ENCODE results near the gene RNU6-1.

RNU6-1 gene

GRCh38 chr15:67819636-67820035, 20.2 kb downstream of the RNU6-1 start:
- no peak for DNase-seq

GRCh38 chr15:67818464-67818863, 21.4 kb downstream of the RNU6-1 start:
- no peak for DNase-seq

GRCh38 chr15:67816668-67817067, 23.2 kb downstream of the RNU6-1 start:
- no peak for DNase-seq

- no peak for DNase-seq
Measured at GRCh38 chr15:67815036-67815592, 24.7 kb downstream of the RNU6-1 start.

GRCh38 chr15:67813104-67813634, 26.7 kb downstream of the RNU6-1 start:
- DNase-seq, result no peak

- no peak for DNase-seq
Measured at GRCh38 chr15:67812241-67812644, 27.6 kb downstream of the RNU6-1 start.

- DNase-seq, result no peak
Measured at GRCh38 chr15:67809866-67810265, 30.0 kb downstream of the RNU6-1 start.

GRCh38 chr15:67809441-67809840, 30.4 kb downstream of the RNU6-1 start:
- DNase-seq, result no peak

GRCh38 chr15:67808821-67809220, 31.0 kb downstream of the RNU6-1 start:
- no peak for DNase-seq

- no peak for DNase-seq
Measured at GRCh38 chr15:67807836-67808235, 32.0 kb downstream of the RNU6-1 start.

- no peak for DNase-seq
Measured at GRCh38 chr15:67807141-67807540, 32.7 kb downstream of the RNU6-1 start.

GRCh38 chr15:67806536-67806935, 33.3 kb downstream of the RNU6-1 start:
- DNase-seq, result no peak

GRCh38 chr15:67805666-67806516, 34.0 kb downstream of the RNU6-1 start:
- DNase-seq, result no peak

- no peak for DNase-seq
Measured at GRCh38 chr15:67805008-67805665, 34.7 kb downstream of the RNU6-1 start.

GRCh38 chr15:67803996-67804843, 35.6 kb downstream of the RNU6-1 start:
- no peak for DNase-seq

- no peak for DNase-seq
Measured at GRCh38 chr15:67803299-67803698, 36.5 kb downstream of the RNU6-1 start.

- DNase-seq, result no peak
Measured at GRCh38 chr15:67801926-67802914, 37.6 kb downstream of the RNU6-1 start.

GRCh38 chr15:67801142-67801541, 38.7 kb downstream of the RNU6-1 start:
- DNase-seq, result no peak

GRCh38 chr15:67799801-67800205, 40.0 kb downstream of the RNU6-1 start:
- DNase-seq, result no peak

- DNase-seq, result no peak
Measured at GRCh38 chr15:67796196-67797127, 43.4 kb downstream of the RNU6-1 start.

All from NCI-H446 treated with DMSO at 0.1 percent for 48 hours (cell line).